ENCODE results near the gene AGBL5. TPM values are rescaled to one million over a fixed set of nuclear protein-coding genes. Genes with fewer than 3 reads are reported as not detected.
A peak's percentile ranks its signal among the peaks of the same experiment; 100 is the strongest.

The AGBL5 gene
- total and polyA plus RNA-seq, 9 of the 15 experiments (the other 6 are each of a cell fraction or from before 2014, with no cell fraction given), result 3.3 to 52.7 (median 26.2) TPM

- no peak for TF ChIP-seq NR2C2 (CRISPR knock-in tag; IDR thresholded peaks at IDR 0.05)
- 0 out of 2 replicates have a peak, but pooled peaks have one; percentile 29 for TF ChIP-seq NR2C2 (tag; IDR thresholded peaks at IDR 0.05)
- no peak for TF ChIP-seq HNRNPK (IDR thresholded peaks at IDR 0.05; ENCODE audit: low read depth, low read length, poor library complexity, severe bottlenecking)
- no peak for TF ChIP-seq ZNF384 (IDR thresholded peaks at IDR 0.05; ENCODE audit: low read depth, low read length)
These were observed 22.4 kb upstream of the AGBL5 start (continued) for GRCh38 chr2:27029051-27029450.

- Histone ChIP-seq H3K9me3 (replicated peaks; ENCODE audit: control insufficient read depth, insufficient read depth, low read depth, low read length) (no peaks in the 10 kb centered on the region), H4K20me1 (replicated peaks; ENCODE audit: control insufficient read depth, insufficient read depth, low read length) (no peaks in the 10 kb centered on the region), H2AFZ (ENCODE audit: low read depth, low read length) (peak within 1 kb of the TSS; percentile 89), H3K9me1 (ENCODE audit: control insufficient read depth, insufficient read depth, low read length) (peaks cover 6% of the 10 kb centered on the region), H3K36me3 (ENCODE audit: control insufficient read depth, insufficient read depth, low read length) (peaks cover 66% of the 10 kb centered on the region), H3K79me2 (ENCODE audit: control insufficient read depth, insufficient read depth, low read length) (peaks cover 47% of the 10 kb centered on the region), H3K4me1 (replicated peaks in 1 of 2; ENCODE audit: control insufficient read depth in 2 of 2, insufficient read depth in 2 of 2, low read length in 2 of 2) (peaks cover 14 to 19% of the 10 kb centered on the region in 2 experiments), H3K27me3 (ENCODE audit: control insufficient read depth in 2 of 2, insufficient read depth in 2 of 2, low read length in 2 of 2) (no peaks in the 10 kb centered on the region), H3K9ac (ENCODE audit: insufficient read depth in 1 of 2, low read depth in 2 of 2, low read length in 2 of 2) (peak within 1 kb of the TSS; percentile 99 to 100), H3K27ac (ENCODE audit: extremely low read depth, low read depth, low read length) (peak within 1 kb of the TSS; percentile 89), H3K4me2 (ENCODE audit: insufficient read depth, low read length) (peak within 1 kb of the TSS; percentile 89), H3K4me3 (peak within 1 kb of the TSS; percentile 97)
- ChIA-PET POLR2A (interaction anchor here (0.7 to 5.3 kb wide), 9 partner anchors 10 to 124 kb away, joined by 3 to 54 read pairs (median 4); partner anchors contain the start of gene AGBL5), CTCF (ENCODE audit: low intra/inter-chr PET ratio) (interaction anchor here (0.6 kb wide), 1 partner anchor 52 kb away, joined by 3 read pairs; no protein-coding TSS in a partner anchor)
- under 1% methylated on average over 59 of the region's 76 CpGs for whole genome bisulfite sequencing (ENCODE audit: insufficient coverage, low coverage, missing lambda C conversion rate)
- peak; percentile 35 for FAIRE-seq
- intact Hi-C loops (cut with micrococcal nuclease), result loop anchor here (1.0 to 2.0 kb wide), 2 partner anchors 12 to 18 kb away; partner anchors contain the start of gene AGBL5
- peak; percentile 90 to 93 (median 92) for DNase-seq (ENCODE audit: extremely low read depth in 1 of 4, low spot score in 3 of 4)
- no TSS peak for BruUV-seq (replicated peaks)
- peak; percentile 96 for ATAC-seq
- in situ Hi-C loops (cut with MboI), result no loop called here
- TF ChIP-seq MCM2 (IDR thresholded peaks at IDR 0.05; ENCODE audit: low read depth), result no peak
- TF ChIP-seq DDX20 (tag; IDR thresholded peaks at IDR 0.05; ENCODE audit: low read depth), result no peak
- TF ChIP-seq RNF219 (CRISPR knock-in tag; IDR thresholded peaks at IDR 0.05), result no peak
- no peak for TF ChIP-seq ARID3A (IDR thresholded peaks at IDR 0.05; ENCODE audit: borderline replicate concordance, low read depth, low read length)
- no peak; a peak in 1 of 4 replicates for TF ChIP-seq MAZ (CRISPR knock-in tag; conservative IDR thresholded peaks at IDR 0.05 in 1 of 2, IDR thresholded peaks at IDR 0.05 in 1 of 2)
- no peak for TF ChIP-seq HDAC6 (IDR thresholded peaks at IDR 0.05; ENCODE audit: low read depth, low read length)
- TF ChIP-seq PRDM10 (IDR thresholded peaks at IDR 0.05; ENCODE audit: partially characterized antibody), result no peak
These were observed 18.8 kb upstream of the AGBL5 start, which contains the start of gene TMEM214 for GRCh38 chr2:27032495-27033252. TSS of gene TMEM214 (plus strand) at chr2:27032965. CDS start at chr2:27033016, 51 bp downstream.
